MM.1S (cell line): ENCODE measurements around the gene CYP1A1.

Experiments used
- CTCF ChIP-seq: fragments of 300-600 bp; sonication (generic); IDR thresholded peaks from 2 replicates; pipeline ENCODE4 v1.5.1; 2016; ENCODE audit warnings: antibody characterized with exemption, low read length, mixed read lengths
- EZH2 ChIP-seq: fragments of 300-600 bp; sonication (generic); optimal IDR thresholded peaks from 2 replicates; pipeline ENCODE3; 2017; ENCODE audit warnings: low read depth, mild to moderate bottlenecking, antibody characterized with exemption, low read length, mixed read lengths
- EZH2phosphoT487 ChIP-seq: fragments of 300-600 bp; sonication (generic); IDR thresholded peaks from 2 replicates; pipeline ENCODE4 v1.6.1; 2018; ENCODE audit warnings: antibody characterized with exemption, low read length

GRCh38 chr15:74722591-74722990 lies 2.7 kb downstream of the CYP1A1 start:
- TF ChIP-seq EZH2 (no peak), EZH2phosphoT487 (no peak), CTCF (no peak)
